GM12873 (cell line): ENCODE measurements around the gene FAM229A.

Experiments
- TF ChIP-seq, protein P1 (sequence below): IDR thresholded peaks from 2 replicates; pipeline ENCODE4 v1.5.1; 2012; ENCODE audit warnings: low read depth, mild to moderate bottlenecking, moderate library complexity, low read length, control low read depth; ENCODE audit not compliant: insufficient read depth; ENCODE audit errors: missing control alignments

FAM229A gene

DNA sequence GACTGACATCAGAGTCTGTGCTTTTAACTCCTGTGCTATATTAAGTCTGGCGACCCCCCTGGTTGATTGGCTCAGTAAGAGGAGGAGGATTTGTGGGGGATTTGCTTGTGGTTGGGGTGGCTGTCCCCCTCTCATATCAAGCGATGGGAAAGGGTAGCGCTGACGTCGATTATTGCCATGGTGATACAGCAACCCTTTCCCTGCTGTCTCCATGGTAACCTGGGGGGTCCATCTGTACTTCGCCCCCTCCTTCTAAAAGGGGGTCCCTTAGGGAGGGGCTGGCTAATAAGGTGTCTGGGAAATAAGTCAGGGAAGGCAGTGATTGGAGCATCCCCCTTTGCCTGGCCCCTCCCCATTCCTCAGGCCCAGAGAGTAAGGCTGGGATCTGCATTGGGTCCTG, 4.7 kb downstream of the FAM229A start:
- TF ChIP-seq, protein P1, sequence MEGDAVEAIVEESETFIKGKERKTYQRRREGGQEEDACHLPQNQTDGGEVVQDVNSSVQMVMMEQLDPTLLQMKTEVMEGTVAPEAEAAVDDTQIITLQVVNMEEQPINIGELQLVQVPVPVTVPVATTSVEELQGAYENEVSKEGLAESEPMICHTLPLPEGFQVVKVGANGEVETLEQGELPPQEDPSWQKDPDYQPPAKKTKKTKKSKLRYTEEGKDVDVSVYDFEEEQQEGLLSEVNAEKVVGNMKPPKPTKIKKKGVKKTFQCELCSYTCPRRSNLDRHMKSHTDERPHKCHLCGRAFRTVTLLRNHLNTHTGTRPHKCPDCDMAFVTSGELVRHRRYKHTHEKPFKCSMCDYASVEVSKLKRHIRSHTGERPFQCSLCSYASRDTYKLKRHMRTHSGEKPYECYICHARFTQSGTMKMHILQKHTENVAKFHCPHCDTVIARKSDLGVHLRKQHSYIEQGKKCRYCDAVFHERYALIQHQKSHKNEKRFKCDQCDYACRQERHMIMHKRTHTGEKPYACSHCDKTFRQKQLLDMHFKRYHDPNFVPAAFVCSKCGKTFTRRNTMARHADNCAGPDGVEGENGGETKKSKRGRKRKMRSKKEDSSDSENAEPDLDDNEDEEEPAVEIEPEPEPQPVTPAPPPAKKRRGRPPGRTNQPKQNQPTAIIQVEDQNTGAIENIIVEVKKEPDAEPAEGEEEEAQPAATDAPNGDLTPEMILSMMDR: no peak

DNA sequence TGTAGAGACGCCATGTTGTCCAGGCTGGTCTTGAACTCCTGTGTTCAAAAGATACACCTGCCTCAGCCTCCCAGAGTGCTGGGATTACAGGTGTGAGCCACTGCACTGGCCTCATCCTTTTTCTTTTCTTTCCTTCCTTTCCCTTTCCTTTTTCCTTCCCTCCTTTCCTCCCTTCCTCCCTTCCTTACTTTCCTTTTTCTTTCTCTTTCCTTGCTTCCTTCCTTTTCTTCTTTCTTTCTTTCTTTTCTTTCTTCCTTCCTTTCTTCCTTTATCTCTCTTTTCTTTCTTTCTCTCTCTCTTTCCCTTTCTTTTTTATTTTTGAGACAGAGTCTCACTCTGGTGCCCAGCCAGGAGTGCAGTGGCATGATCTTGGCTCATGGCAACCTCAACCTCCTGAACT, 5.8 kb downstream of the FAM229A start:
- TF ChIP-seq, protein P1: no peak

DNA sequence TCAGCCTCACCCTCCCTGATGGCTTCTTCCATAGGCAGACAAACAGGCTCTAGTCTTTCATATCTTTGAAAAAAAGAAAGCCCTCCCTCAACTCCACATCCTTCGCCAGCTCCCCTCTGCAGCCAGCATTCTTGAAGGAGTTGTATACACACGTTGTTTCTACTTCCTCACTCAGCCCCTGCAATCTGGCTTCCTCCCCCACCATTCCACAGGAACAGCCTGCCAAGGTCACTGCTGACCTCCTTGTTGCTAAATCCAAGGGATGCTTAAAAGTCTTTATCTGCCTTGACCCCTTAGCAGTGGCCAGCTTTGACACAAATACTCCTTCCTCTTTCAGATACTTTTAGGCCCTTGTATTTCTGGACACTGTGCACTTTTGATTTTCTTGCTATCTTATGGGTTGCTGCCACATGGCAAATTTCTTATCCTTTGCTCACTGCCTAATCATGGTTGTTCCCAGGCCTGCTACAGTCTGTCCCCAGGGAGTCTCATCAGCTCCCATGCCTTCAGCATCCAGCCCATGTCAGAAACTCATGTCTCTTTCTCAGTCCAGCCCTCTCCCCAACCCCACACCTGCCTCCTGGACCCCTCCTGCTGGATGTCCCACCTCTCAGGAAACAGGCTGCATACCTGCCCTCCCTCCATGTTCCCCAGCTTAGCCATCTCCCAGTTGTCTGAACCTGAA, 8.3 kb downstream of the FAM229A start:
- TF ChIP-seq, protein P1: no peak

DNA sequence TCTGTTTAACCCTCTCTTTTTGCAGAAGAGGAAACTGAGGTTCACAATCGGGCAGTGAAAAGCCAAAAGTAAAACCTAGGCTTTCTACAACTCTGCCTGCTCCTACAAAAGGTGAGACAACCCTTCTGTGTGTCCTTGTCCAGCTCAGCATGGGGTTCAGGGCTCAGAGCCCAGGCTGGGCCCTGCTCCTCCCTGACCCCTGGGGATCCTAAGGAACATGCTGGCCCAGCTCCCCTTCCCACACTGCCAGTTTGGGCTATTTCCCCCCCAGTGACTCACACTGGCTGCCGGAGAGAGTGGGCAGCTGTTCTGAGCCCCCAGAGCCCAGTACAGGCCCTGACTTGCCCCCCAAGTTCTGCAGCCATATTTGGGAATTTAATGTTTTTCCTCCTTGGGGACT, 8.9 kb downstream of the FAM229A start:
- TF ChIP-seq, protein P1: no peak

DNA sequence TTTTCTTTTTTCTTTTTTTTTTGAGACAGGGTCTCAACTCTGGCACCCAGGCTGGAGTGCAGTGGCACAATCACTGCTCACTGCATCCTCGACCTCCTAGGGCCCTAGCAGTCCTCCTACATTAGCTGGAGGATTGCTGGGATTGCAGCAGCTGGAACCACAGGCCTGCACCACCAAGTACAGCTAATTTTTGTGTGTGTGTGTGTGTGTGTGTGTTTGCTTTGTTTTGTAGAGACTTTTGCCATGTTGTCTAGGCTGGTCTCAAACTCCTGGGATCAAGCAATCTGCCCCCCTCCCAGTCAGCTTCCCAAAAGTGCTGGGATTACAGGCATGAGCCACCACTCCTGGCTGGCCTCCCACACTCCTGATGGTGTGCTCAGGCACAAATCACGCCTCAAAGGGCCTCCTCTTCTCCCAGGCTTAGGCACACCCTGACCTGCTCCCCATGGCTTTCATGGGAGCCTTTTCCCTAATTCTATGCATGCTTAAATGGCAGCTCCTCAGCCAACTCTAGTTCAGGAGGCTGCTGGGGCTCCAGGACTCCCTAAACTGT, 9.4 kb downstream of the FAM229A start:
- TF ChIP-seq, protein P1: no peak

DNA sequence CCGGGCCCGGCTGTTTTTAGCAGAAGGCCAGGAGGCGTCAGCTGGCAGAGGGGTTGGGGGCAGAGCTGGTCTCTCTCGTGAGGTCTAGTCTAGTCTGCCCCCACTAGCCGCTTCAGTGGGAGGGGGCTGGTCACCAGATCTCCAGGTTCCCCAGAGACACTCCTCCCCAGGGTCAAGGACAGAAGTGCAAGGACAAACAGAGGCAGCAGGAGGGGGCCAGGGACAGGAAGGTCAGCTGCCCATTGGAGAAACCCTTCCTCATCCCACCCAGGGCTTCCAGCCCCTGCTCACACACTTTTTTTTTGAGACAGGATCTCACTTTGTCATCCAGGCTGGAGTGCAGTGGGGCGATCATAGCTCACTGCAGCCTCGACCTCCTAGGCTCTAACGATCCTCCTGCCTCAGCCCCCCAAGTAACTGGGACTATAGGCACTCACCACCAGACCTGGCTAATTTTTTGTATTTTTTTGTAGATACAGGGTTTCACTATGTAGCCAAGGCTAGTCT, 10.0 kb downstream of the FAM229A start:
- TF ChIP-seq, protein P1: no peak

DNA sequence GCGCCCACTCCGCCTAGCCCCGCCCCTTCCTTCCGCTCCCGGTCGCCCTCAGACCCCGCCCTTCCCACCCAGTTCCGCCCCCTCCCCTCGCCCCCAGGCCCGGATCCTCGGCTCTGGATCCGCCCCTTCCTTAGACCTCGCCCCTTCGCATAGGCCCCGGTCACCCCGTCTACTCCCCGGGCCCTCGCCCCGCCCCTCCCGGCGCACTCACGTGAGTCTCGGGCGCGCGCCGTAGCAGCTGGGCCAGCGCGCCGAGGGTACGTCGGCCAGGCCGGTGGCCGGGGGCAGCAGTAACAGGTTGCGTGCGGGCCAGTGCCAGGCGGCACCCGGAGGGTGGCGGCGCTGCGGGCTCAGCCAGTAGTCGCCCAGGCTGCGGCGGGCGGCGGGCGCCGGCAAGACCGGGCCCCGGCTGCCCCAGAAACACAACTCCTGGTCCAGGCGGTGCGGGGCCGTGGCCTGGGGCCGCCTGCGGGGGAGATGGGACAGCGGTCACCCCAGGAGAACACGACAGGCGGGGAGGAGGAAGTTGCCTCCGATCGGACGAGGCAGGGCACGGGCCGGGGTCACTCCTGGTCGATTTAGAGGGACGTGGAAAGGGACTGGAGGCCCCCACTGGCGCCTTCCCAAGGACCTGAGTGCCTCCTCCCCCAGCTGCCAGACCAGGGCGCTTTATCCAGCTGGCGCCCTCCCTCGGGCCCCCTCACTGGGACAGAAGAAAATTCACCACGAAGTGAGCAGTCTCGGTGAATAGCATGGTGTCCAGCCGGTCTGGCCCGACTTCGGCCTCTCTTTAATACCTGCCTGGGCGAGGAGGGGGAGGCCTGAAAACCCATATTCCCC, 10.7 kb downstream of the FAM229A start:
- TF ChIP-seq, protein P1: no peak
